HG03135 (cell line): ENCODE results near the gene ATP6V1E1.
"Not testable (repeated sequence)": the region's sequence is repeated elsewhere in the genome, so short reads cannot be mapped to it uniquely, and the experiment has no call there.

Source experiments
- ATAC-seq: cut with Tn5 transposase; IDR thresholded peaks from one replicate; pipeline ENCODE4 v1.9.1; 2021; ENCODE audit warnings: mild to moderate bottlenecking, moderate library complexity; ENCODE audit not compliant: unreplicated experiment

The ATP6V1E1 gene

GRCh38 chr22:17628406-17629172, at the start of gene ATP6V1E1:
Gene ATP6V1E1 (minus strand): TSS chr22:17628749. CDS start chr22:17628635, 114 bp downstream.
- peak; percentile 96 for ATAC-seq

- ATAC-seq = no peak
Observed at GRCh38 chr22:17675584-17675983, 47.0 kb upstream of the ATP6V1E1 start.

GRCh38 chr22:17674152-17674551, 45.6 kb upstream of the ATP6V1E1 start:
- no peak for ATAC-seq

- no peak for ATAC-seq
Observed at GRCh38 chr22:17672417-17672991, 44.0 kb upstream of the ATP6V1E1 start.

- ATAC-seq = not testable (repeated sequence)
Observed at GRCh38 chr22:17671521-17672092, 43.1 kb upstream of the ATP6V1E1 start.

DNA sequence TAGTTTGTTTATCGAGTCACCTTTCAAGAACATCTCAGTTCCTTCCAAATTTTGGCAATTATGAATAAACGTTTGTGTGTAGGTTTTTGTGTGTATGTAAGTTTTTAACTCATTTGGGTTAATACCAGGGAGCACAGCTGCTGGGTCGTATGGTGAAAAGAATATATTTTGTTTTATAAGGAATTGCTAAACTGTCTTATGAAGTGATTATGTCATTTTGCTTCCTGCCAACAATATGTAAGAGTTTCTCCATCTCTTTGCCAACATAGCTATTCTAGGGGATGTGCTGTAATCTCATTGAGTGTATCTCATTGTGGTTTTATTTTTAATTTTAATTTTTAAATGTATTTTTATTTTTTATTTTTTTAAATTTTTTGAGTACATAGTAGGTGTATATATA, 37.3 kb upstream of the ATP6V1E1 start:
- ATAC-seq = no peak

GRCh38 chr22:17665248-17665647, 36.7 kb upstream of the ATP6V1E1 start:
- ATAC-seq = no peak

DNA sequence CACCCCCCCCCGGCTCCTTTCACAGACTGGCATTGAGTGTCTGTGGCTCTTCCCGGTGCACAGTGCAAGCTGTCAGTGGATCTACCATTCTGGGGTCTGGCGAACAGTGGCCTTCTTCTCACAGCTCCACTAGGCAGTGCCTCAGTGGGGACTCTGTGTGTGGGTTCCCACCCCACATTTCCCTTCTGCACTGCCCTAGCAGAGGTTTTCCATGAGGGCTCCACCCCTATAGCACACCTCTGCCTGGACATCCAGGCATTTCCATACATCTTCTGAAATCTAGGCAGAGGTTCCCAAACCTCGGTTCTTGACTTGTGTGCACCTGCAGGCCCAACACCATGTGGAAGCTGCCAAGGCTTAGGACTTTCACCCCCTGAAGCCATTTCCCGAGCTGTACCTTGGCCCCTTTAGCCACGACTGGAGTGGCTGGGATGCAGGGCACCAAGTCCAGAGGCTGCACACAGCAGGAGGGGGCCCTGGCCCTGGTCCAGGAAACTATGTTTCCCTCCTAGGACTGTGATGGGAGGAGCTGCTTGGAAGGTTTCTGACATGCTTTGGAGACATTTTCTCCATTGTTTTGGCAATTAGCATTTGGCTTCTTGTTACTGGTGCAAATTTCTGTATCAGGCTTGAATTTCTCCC, 36.0 kb upstream of the ATP6V1E1 start:
- ATAC-seq = no peak

- ATAC-seq = no peak
Observed at GRCh38 chr22:17656870-17657395, 28.4 kb upstream of the ATP6V1E1 start.

DNA sequence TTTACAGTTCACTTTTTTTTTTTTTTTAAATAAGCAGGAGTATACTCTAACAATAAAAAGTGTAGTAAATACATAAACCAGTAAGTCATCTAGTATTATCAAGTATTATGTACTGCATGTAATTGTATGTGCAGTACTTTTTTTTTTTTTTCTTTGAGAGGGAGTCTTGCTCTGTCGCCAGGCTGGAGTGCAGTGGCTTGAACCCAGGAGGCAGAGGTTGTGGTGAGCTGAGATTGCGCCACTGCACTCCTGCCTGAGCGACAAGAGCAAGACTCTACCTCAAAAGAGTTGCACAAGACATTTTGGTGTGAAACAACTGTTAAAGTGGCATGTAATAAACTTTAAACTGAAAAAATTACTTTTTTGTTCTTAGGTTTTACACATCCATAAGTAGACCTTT, 26.7 kb upstream of the ATP6V1E1 start:
- ATAC-seq = no peak

- no peak for ATAC-seq
Observed at GRCh38 chr22:17648569-17648968, 20.0 kb upstream of the ATP6V1E1 start.

GRCh38 chr22:17647991-17648390, 19.4 kb upstream of the ATP6V1E1 start:
- no peak for ATAC-seq

GRCh38 chr22:17647452-17647851, 18.9 kb upstream of the ATP6V1E1 start:
- ATAC-seq = no peak

GRCh38 chr22:17642357-17642756, 13.8 kb upstream of the ATP6V1E1 start:
- not testable (repeated sequence) for ATAC-seq

- no peak for ATAC-seq
Observed at GRCh38 chr22:17641269-17641668, 12.7 kb upstream of the ATP6V1E1 start.

- ATAC-seq = no peak
Observed at GRCh38 chr22:17639247-17639741, 10.7 kb upstream of the ATP6V1E1 start.

DNA sequence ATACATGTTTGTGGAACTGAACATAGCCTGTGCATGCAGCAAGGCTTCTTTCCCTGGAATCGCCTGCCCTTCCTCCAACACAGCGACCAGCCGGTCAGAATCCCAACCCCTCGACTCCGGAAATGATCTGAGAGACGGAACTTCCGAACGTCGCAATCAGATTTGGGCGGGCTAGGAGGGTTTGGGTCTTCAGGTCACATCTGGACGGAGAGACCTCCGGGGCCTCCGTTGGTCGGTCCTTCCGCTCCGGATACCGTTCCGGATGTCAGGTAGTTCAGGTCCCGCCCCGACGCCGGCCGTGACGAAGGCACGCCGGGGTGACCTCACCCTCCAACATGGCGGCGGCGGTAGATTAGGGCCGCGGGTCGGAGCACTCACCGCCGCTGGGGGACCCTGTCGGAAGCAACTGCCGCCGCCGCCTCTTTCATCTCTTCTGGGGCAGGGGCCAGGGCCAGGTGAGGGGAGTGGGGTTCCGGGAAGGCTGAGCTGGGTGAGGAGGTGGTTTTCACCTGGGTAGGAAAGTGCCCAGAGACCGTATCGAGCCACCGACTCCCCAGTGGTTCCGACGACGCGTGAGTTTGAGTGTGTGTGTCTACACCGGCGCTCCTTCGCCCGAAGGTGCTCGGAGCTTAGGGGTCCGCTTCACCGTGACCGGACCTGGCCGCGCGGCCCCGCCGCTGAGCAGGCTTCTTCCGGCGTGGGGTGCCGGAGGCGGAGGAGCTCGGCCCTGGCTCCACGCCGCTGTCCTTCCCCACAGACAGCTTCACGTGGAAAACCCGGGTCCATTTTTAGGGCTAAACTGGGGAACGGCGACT, 10.1 kb upstream of the ATP6V1E1 start, which contains the start of gene BCL2L13:
TSS of gene BCL2L13 (plus strand) at position 326 of the 815 bp plus-strand sequence. CDS start 16,955 bp downstream, outside the sequence.
- peak; percentile 95 for ATAC-seq

DNA sequence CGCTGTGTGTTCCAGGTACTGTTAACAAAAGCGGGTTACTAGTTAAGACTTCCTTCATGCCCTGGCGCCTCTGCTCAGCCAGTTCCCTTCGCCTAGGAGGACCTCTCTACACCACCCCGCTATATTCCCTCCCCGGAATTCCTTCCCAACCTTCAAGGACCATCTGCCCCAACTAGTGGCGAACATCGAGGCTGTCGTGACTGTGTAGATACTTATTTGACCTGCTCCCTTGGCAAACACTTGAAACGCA, 9.6 kb upstream of the ATP6V1E1 start:
- ATAC-seq = peak; percentile 12

DNA sequence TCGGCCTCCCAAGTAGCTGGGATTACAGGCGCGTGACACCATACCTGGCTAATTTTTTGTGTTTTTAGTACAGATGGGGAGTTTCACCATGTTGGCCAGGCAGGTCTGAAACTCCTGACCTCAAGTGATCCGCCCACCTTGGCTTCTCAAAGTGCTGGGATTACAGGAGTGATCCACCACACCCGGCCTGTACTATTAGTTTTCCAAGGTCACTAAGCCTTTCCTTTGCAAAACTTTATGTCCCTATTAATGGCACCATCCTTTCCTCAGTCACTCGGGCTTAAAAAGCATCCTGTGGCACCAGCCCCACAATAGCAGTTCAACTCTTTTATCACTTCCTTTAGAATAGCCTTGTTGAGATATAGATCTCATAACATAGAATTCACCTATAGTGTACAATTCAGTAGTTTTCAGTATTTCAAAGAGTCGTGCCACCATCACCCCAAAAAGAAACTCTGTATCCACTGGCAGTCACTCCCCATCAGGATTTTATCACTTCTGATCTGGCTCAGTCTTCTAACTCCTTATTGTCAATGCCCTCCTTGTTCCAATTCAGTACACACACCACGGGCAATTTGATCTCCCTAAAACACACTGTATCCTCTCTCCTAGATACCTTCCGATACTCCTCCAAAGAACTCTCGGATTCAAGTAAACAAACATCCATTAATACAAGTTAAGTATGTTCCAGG, 9.1 kb upstream of the ATP6V1E1 start:
- ATAC-seq = no peak

- not testable (repeated sequence) for ATAC-seq
Observed at GRCh38 chr22:17636850-17637249, 8.3 kb upstream of the ATP6V1E1 start.
